ENCODE data around the gene TMEM151A.
"Not testable (repeated sequence)": the region's sequence is repeated elsewhere in the genome, so short reads cannot be mapped to it uniquely, and the experiment has no call there.

Gene TMEM151A

GRCh38 chr11:66314186-66314501, 22.4 kb downstream of the TMEM151A start:
- no peaks in the 10 kb centered on the region for H3K9me3 Mint-ChIP-seq
- peaks cover 34% of the 10 kb centered on the region for H3K27me3 Mint-ChIP-seq
- peak overlapping the region; percentile 89 for H3K27ac Mint-ChIP-seq
- H3K36me3 Mint-ChIP-seq (ENCODE audit: low read depth), result no peaks in the 10 kb centered on the region
- H3K4me3 Mint-ChIP-seq, result no peak overlapping the region
- intact Hi-C loops (cut with micrococcal nuclease), result no loop called here
- peaks cover 48% of the 10 kb centered on the region for H3K4me1 Mint-ChIP-seq (ENCODE audit: low read depth)

DNA sequence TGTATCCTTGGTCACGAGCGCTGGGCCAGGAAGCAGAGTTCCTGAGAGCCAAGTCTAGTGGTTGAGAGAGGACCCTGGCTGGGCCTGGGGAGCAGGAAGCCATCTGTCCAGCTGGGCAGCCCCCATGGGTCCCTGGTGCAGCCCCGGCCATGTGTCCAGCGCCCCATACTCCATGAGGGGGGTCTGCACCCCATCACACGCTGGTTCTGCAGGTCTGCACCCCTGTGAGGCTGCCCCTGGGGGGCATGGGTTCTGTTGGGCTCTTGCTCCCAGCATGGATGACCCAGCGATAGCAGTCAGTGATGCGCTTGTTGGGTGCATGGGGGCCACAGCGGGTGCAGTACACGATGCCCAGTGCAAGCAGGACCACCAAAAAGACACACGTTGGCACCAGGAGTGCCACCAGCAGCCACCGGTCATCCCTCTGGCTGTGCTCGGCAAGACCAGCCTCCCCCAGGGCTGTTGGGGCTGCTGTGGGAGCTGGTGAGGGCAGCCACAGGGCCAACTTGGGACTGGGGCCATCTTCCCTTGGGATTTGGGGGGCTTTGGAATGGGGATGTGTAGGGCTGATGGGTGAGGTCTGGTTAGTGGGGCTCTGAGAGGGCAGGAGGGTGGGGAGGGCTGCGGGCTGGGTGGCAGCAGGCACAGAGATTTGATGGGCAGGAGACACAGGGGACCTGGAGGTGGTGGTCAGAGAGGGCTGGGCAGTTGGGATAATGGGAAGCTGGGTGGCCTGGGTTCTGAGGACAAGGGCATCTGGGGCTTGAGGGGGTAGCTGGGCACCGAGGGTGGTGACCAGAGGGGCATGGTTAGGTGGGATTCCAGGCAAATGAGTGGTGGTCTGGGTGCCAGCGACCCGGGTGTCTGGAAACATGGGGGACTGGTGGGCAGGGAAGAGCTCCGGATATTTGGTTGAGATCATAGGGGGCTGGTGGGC, 23.1 kb downstream of the TMEM151A start:
- Mint-ChIP-seq H3K27me3 (peaks cover 30% of the 10 kb centered on the region), H3K4me1 (ENCODE audit: low read depth) (peaks cover 52% of the 10 kb centered on the region), H3K4me3 (no peak overlapping the region), H3K36me3 (ENCODE audit: low read depth) (no peaks in the 10 kb centered on the region), H3K27ac (peak overlapping the region; percentile 89), H3K9me3 (no peaks in the 10 kb centered on the region)
- intact Hi-C loops (cut with micrococcal nuclease), result no loop called here

- peaks cover 52% of the 10 kb centered on the region for H3K4me1 Mint-ChIP-seq (ENCODE audit: low read depth)
- H3K36me3 Mint-ChIP-seq (ENCODE audit: low read depth), result no peaks in the 10 kb centered on the region
- intact Hi-C loops (cut with micrococcal nuclease), result no loop called here
- peak overlapping the region; percentile 67 for H3K27ac Mint-ChIP-seq
- H3K9me3 Mint-ChIP-seq, result no peaks in the 10 kb centered on the region
- no peak overlapping the region for H3K4me3 Mint-ChIP-seq
- peaks cover 27% of the 10 kb centered on the region for H3K27me3 Mint-ChIP-seq
These were observed 23.8 kb downstream of the TMEM151A start for GRCh38 chr11:66315498-66315885.

DNA sequence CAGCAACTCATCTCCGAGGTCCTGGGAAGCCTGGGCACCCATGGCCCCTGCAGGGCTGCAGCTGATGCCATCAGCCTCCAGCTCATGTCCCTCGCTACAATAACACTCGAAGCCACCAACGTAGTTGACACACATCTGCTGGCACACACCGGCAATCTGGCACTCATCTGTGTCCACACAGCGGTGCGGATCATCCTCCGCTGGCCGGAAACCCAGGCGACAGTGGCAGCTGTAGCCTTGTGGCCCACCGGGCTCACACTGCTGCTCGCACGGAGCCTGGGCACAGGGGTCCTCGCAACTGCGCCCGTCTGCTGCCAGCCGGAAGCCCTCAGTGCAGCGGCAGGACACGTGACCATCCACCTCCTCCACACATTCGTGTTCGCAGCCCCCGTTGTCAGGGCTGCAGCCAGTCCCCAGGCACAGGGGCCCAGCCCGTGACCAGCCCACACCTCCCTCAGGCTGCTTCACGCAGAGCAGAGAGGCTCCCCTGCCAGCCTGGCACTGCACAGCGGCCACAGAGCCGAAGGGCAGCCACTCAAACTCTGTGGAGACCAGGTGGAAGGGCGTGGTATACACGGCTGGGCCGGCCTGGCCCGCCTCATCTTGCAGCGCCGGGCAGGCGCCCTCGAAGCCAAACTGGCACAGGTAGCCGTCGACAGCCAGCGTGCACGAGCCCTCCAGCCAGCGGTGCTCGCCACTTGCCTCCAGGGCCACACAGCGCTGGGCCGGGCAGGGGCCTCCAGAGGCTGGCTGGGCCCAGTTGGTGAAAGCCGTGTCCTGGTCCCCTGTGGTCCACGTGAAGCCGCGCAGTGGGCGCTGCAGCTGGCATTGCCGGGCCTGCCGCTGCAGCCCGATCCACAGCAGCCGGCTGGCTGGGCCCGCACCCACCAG, 24.5 kb downstream of the TMEM151A start:
- no peaks in the 10 kb centered on the region for H3K36me3 Mint-ChIP-seq (ENCODE audit: low read depth)
- no peaks in the 10 kb centered on the region for H3K9me3 Mint-ChIP-seq
- peaks cover 27% of the 10 kb centered on the region for H3K27me3 Mint-ChIP-seq
- H3K4me1 Mint-ChIP-seq (ENCODE audit: low read depth), result peaks cover 52% of the 10 kb centered on the region
- no peak overlapping the region for H3K4me3 Mint-ChIP-seq
- intact Hi-C loops (cut with micrococcal nuclease), result no loop called here
- H3K27ac Mint-ChIP-seq, result no peak overlapping the region

GRCh38 chr11:66316849-66317251, 25.2 kb downstream of the TMEM151A start, which contains the start of gene CD248:
TSS of gene CD248 (minus strand) at chr11:66317044. CDS start at chr11:66317027, 17 bp downstream.
- peak within 1 kb of the TSS; percentile 45 for H3K27ac Mint-ChIP-seq
- peaks cover 27% of the 10 kb centered on the region for H3K27me3 Mint-ChIP-seq
- H3K9me3 Mint-ChIP-seq, result no peaks in the 10 kb centered on the region
- no peak within 1 kb of the TSS for H3K4me3 Mint-ChIP-seq
- H3K4me1 Mint-ChIP-seq (ENCODE audit: low read depth), result peaks cover 49% of the 10 kb centered on the region
- intact Hi-C loops (cut with micrococcal nuclease), result no loop called here
- H3K36me3 Mint-ChIP-seq (ENCODE audit: low read depth), result no peaks in the 10 kb centered on the region

DNA sequence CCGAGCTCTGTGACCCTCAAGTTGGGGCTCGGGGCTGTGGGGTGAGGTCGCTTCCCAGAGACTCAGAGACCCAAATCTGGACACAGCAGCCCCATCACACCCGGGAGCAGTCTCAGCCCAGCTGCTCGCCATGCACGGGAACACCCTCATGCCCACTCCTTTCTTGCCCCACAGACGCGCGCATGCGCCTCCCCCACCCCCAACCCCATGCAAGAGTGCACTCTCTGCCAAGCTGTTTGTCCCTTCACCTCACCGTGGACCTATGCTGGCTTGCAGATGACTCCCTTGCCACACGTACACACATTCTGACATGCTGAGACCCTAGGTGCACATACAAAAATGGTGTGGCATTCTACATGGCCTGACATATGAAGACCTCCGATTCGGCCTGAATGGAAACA, 25.6 kb downstream of the TMEM151A start:
- H3K36me3 Mint-ChIP-seq (ENCODE audit: low read depth), result no peaks in the 10 kb centered on the region
- no peaks in the 10 kb centered on the region for H3K9me3 Mint-ChIP-seq
- peaks cover 27% of the 10 kb centered on the region for H3K27me3 Mint-ChIP-seq
- peak overlapping the region; percentile 45 for H3K27ac Mint-ChIP-seq
- intact Hi-C loops (cut with micrococcal nuclease), result no loop called here
- peaks cover 46% of the 10 kb centered on the region for H3K4me1 Mint-ChIP-seq (ENCODE audit: low read depth)
- H3K4me3 Mint-ChIP-seq, result no peak overlapping the region

GRCh38 chr11:66317723-66318599, 26.3 kb downstream of the TMEM151A start:
- Mint-ChIP-seq H3K4me1 (ENCODE audit: low read depth) (peaks cover 45% of the 10 kb centered on the region), H3K27me3 (peaks cover 27% of the 10 kb centered on the region), H3K27ac (peak overlapping the region; percentile 45), H3K36me3 (ENCODE audit: low read depth) (no peaks in the 10 kb centered on the region), H3K4me3 (no peak overlapping the region), H3K9me3 (no peaks in the 10 kb centered on the region)
- intact Hi-C loops (cut with micrococcal nuclease), result no loop called here

- Mint-ChIP-seq H3K4me1 (ENCODE audit: low read depth) (peaks cover 39% of the 10 kb centered on the region), H3K4me3 (no peak overlapping the region), H3K27ac (peak overlapping the region; percentile 45), H3K36me3 (ENCODE audit: low read depth) (no peaks in the 10 kb centered on the region), H3K9me3 (no peaks in the 10 kb centered on the region), H3K27me3 (peaks cover 27% of the 10 kb centered on the region)
- intact Hi-C loops (cut with micrococcal nuclease), result no loop called here
These were observed 26.9 kb downstream of the TMEM151A start for GRCh38 chr11:66318600-66318970.

GRCh38 chr11:66320289-66320688, 28.6 kb downstream of the TMEM151A start:
- H3K36me3 Mint-ChIP-seq (ENCODE audit: low read depth); H3K4me3 Mint-ChIP-seq; intact Hi-C loops (cut with micrococcal nuclease); H3K27ac Mint-ChIP-seq; H3K9me3 Mint-ChIP-seq: not testable (repeated sequence)
- Mint-ChIP-seq H3K27me3 (peaks cover 15% of the 10 kb centered on the region), H3K4me1 (ENCODE audit: low read depth) (peaks cover 27% of the 10 kb centered on the region)

- H3K4me3 Mint-ChIP-seq; H3K36me3 Mint-ChIP-seq (ENCODE audit: low read depth); H3K27ac Mint-ChIP-seq; H3K9me3 Mint-ChIP-seq; intact Hi-C loops (cut with micrococcal nuclease): not testable (repeated sequence)
- peaks cover 27% of the 10 kb centered on the region for H3K4me1 Mint-ChIP-seq (ENCODE audit: low read depth)
- H3K27me3 Mint-ChIP-seq, result peaks cover 11% of the 10 kb centered on the region
These were observed 29.1 kb downstream of the TMEM151A start for GRCh38 chr11:66320748-66321147.

GRCh38 chr11:66321606-66322005, 29.9 kb downstream of the TMEM151A start:
- Mint-ChIP-seq H3K36me3 (ENCODE audit: low read depth) (no peaks in the 10 kb centered on the region), H3K27me3 (peaks cover 7% of the 10 kb centered on the region), H3K4me1 (ENCODE audit: low read depth) (peaks cover 31% of the 10 kb centered on the region), H3K27ac (no peak overlapping the region), H3K4me3 (no peak overlapping the region), H3K9me3 (no peaks in the 10 kb centered on the region)
- intact Hi-C loops (cut with micrococcal nuclease), result no loop called here

- Mint-ChIP-seq H3K27ac (no peak overlapping the region), H3K36me3 (ENCODE audit: low read depth) (no peaks in the 10 kb centered on the region), H3K9me3 (no peaks in the 10 kb centered on the region)
These were observed 31.2 kb downstream of the TMEM151A start for GRCh38 chr11:66322732-66323427.

GRCh38 chr11:66323684-66324083, 32.0 kb downstream of the TMEM151A start:
- H3K27ac Mint-ChIP-seq, result no peak overlapping the region
- H3K36me3 Mint-ChIP-seq (ENCODE audit: low read depth), result no peaks in the 10 kb centered on the region
- no peaks in the 10 kb centered on the region for H3K9me3 Mint-ChIP-seq
- peaks cover 4% of the 10 kb centered on the region for H3K27me3 Mint-ChIP-seq
- intact Hi-C loops (cut with micrococcal nuclease), result no loop called here
- peaks cover 19% of the 10 kb centered on the region for H3K4me1 Mint-ChIP-seq (ENCODE audit: low read depth)
- no peak overlapping the region for H3K4me3 Mint-ChIP-seq

More at GRCh38 chr11:66322732-66323427, 31.2 kb downstream of the TMEM151A start:
- Mint-ChIP-seq H3K27me3 (peaks cover 4% of the 10 kb centered on the region), H3K4me1 (ENCODE audit: low read depth) (peaks cover 22% of the 10 kb centered on the region), H3K4me3 (no peak overlapping the region)
- intact Hi-C loops (cut with micrococcal nuclease), result no loop called here
